Measurements from ENCODE around the gene GEMIN2.
"Not testable (repeated sequence)": the region's sequence is repeated elsewhere in the genome, so short reads cannot be mapped to it uniquely, and the experiment has no call there.

DNA sequence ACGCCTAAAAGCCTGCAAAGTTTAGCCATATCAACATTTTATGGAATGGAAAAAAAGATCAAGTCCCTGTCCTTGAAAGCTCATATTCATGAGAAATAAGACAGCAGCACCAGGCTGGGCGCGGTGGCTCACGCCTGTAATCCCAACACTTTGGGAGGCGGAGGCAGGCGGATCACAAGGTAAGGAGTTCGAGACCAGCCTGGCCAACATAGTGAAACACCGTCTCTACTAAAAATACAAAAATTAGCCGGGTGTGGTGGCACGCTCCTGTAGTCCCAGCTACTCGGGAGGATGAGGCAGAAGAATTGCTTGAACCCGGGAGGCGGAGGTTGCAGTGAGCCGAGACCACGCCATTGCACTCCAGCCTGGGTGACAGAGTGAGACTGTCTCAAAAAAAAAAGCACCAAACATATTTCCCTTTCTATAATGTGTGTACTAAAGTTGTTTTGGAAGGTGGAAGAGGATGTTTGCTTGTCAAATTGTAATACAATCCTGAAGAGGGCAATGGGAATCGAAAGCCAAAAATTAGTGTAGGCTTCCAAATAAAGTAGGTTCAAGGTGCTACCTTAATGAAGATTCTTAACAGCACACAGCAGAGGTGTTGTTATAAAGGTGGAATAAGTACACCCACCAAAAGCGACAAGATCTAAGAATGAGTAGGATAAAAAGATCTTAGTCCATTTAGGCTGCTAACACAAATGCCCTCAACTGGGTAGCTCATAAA lies 9.9 kb upstream of the GEMIN2 start:
- TF ChIP-seq POLR2AphosphoS5 (IDR thresholded peaks at IDR 0.05; ENCODE audit: borderline replicate concordance, low read depth, low read length); EZH2 (IDR thresholded peaks at IDR 0.05): not testable (repeated sequence)
